ENCODE data around the gene RAB7B.

RAB7B gene

DNA sequence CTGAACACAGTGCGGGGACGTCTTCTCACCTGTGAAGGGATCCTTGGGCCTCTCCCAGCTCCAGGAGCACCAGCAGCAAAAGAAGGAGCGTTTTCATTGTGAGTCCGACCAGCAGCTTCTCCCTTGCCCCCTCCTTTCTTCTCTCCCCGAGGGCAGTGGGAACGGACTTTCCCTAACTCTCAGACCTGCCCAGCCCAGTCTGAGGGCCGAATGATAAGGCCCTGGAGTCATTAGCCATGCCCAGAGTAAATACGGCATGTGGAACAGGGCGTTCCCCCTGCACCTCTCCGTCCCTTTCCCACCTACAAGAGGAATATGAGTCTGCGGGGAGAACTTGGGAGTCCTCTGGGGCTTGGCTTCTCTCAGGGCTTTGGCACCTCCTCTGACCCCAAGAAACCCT lies 20.5 kb upstream of the RAB7B start, which contains the start of gene CTSE:
TSS of gene CTSE (minus strand) at position 201 of the 400 bp plus-strand sequence. CDS start at position 97, 104 bp downstream.
- in situ Hi-C loops (cut with MboI; ENCODE audit: low sequenced_read_pairs) = no loop called here

DNA sequence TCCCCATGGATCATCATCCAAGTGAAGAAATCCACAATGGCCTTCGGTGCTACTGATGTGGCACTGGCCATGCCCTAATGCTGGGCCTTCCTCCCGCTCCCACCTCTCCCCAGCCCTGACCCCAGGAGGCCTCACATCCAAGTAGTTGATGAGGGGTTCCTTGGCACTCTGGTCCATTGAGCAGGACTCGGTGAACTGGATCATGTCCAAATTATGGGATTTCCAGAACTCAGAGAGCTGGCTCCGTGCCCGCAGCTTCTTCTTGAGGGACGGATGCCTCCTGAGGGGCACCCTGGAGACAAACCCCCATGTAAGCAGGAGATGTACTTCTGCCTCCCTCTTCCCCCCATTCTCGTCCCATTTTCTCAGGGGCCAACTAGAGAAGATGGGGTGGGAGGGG lies 19.6 kb upstream of the RAB7B start:
- in situ Hi-C loops (cut with MboI; ENCODE audit: low sequenced_read_pairs) = no loop called here

DNA sequence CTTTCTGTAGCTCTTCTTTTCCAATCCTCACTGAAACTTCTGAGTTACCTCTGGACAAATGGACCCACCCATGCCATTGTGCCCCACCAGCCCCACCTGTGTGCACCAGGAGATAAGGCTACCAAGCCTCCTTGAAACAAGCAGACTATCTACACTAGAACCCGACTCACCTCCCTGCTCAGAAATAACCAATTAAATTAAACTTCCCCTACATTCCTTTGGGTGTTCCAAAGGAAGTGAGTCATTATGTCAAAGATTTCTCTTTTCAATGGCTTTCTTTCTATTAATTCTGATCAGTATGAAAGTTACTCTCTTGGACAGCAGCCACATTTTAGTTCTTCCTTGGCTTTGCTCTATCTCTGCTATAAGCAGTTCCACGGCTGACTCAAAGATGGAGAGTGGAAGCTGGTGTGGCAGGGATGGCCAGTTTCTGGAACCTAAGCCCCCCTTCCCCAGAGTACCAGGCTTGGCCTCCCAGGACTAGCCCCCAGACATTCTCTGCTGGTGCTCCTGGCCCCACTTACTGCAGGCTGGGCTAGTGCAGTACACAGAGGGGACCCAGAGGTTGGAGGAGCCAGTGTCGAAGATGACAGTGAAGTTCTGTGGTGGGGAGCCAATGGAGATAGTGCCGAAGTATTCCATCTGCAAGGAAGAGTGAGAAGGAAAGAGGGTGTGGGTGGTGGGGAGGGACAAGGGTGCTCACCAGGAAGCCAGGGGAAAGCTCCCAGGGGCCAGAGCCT lies 18.6 kb upstream of the RAB7B start:
- in situ Hi-C loops (cut with MboI; ENCODE audit: low sequenced_read_pairs) = no loop called here

DNA sequence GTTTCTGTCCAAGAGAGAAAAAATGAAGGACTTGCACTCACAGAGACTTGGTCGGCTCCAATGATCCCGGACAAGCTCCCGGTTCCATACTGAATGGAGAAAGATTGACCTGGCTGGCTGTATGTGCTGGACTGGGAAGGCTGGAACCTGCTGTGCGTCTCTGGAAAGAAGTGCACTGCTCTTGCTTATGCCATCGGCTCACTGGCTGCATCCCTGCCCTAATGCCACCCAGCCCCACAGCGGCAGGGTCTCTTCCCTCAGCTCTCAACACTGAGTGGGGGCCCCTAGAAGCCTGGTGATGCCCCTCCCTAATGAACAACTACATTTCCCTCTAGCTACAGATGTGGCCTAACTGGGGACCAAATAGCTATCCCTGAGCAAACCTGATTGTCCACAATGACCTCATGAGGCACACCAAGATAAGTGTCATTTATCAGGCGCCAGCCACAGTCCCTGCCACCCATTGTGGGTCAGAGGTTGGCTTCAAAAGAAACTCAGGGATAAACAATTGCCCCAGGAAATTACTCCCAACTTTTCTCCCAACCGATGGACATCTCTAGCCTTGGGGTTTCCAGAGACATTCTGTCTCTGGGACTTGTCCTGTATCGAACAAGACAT lies 17.9 kb upstream of the RAB7B start:
- in situ Hi-C loops (cut with MboI; ENCODE audit: low sequenced_read_pairs) = no loop called here

DNA sequence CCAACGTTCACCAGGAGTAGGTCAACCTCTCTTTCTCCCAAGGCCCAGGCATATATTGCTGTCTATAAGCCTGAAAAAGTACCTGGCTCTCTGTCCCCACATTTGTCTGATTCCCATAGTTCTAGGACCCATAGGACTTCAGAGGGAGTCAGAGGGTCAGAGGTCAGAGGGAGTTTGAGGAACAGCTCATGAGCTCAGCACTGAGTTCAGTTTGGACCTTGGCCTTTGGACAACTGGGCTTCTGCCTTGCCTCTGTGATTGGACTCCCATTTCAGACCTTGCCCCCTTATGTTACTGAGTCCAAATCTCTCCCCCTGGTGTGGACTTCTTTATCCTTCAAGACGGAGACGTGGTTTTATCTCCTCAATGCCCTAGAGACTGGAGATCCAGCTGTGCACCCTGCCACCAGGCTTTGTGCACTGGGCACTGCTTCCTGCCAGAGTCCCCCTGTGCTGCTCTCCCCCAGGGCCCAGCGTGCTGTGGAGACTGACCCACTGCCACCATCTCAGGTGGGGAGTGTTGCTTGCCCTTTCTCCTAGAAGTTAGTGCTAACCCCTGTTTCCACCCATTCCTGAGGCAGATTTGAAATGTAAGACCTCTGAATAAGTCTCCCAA lies 17.3 kb upstream of the RAB7B start:
- in situ Hi-C loops (cut with MboI; ENCODE audit: low sequenced_read_pairs) = no loop called here

DNA sequence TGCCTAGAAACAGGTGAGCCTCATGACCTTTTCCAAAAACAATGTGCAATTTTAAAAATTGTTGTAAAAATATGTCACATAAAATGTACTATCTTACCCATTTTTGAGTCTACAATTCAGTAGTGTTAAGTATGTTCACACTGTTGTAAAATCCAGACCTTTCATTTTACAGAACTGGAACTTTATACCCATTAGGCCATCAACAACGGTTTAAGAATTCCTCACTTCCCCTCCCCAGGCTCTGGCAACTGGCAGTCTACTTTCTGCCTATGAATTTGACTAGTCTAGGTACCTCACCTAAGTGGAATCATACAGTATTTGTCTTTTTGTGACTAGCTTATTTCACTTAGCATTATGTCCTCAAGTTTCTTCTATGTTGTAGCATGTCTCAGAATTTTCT lies 11.9 kb upstream of the RAB7B start:
- in situ Hi-C loops (cut with MboI; ENCODE audit: low sequenced_read_pairs) = no loop called here

DNA sequence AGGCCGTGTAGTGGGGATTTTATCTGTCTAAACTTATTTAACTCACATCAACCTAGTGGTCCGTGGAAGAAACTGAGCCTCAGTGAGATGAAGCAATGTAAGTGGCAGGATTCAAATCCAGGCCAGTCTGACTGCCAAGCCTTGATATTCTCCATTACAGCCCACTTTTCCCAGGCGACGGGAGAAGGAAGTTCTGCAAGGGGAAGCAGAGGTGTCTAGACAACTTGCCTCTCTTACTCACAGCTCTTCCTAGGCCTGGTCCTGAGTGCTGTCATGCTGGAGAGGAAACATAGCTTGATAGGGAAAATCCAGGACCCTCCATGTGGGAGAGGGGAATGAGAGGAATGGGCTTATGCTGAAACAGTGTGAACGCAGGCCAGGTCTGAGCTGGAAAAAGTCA lies 11.4 kb upstream of the RAB7B start:
- in situ Hi-C loops (cut with MboI; ENCODE audit: low sequenced_read_pairs) = no loop called here

DNA sequence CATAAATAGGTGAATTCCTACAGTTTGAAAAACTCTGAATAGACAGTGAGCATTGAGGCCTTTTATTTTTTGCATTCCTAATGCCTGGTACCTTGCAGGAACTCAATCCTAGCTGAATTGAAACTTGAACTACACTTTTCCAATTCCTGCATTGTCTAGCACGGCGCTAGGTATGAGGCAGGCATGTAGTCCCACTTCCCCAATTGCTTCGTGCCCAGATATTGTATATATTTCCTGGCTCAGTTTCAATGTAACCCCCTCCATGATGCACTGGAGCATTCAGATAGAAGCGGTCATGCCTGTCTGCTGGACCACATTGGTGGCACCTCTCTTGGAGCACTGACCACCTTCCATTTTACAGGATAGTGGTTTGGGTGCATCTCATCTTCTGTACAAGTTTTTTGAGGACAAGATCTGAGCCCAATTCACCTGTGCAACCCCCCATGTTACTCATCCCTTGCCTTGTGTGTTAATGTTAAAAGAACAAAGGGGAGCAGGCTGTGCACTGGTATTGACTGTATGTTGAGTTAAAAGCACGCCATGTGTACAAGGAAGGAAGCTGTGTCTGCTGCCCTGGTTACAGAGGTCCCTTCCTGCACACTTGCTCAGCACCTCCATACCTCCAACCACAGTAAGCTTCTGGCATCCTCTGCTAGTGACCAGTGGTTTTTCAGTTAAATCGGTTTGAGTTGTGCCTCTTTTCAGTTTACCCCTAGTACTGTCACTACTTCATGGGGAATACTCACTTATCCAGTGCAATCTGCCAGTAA lies 10.0 kb upstream of the RAB7B start:
- in situ Hi-C loops (cut with MboI; ENCODE audit: low sequenced_read_pairs) = no loop called here

DNA sequence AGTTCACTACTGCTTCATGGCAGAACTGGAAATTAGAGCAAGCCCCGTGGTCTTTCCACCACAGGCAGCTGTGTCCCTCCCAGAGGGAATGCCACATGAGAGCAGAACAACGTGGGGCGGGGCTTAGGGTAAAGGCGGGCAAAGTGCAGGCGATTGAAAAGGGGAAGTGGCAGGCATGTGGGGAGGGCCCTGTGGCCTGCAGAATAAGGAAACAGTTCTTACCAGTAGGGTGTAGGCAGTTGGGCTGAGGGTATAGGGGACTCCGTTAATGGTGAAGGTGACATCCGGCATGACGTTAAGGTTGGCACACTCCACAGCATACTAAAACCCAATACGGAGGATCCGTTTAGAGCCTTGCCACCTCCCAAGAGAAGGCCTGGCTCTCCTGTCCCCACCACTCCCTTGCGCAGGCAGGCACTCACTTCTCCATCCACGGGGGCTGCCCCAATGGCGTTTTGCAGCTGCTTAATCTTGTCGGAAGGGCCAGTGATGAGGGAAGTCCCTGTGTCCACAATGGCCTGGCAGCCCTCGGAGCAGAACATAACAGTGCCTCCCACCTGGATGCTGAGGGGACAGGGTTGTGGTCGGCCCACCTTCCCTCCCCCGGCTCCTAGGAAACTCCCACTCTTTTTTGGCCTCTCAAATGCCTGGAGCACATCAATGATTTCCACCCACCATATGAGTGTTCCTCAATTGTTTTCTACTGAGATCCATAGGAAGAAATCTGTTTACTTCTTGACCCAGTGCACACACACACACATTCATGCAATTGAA lies 9.1 kb upstream of the RAB7B start:
- in situ Hi-C loops (cut with MboI; ENCODE audit: low sequenced_read_pairs) = no loop called here

DNA sequence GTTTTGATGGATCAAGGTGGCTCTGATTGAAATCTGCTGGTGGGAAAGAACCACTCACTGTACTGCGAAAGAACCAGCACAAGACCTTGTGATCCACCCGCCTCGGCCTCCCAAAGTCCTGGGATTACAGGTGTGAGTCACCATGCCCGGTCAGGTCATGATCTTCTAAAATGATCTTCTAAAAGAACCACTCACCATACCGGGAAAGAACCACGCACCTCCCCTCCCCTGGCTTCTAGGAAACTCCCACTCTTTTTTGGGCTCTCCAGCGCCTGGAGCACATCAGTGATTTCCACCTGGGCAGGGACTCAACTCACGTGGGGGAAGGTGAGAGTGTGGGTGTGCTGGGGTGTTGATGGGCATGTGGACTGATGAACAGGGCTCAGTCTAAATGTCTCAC lies 7.9 kb upstream of the RAB7B start:
- in situ Hi-C loops (cut with MboI; ENCODE audit: low sequenced_read_pairs) = no loop called here

DNA sequence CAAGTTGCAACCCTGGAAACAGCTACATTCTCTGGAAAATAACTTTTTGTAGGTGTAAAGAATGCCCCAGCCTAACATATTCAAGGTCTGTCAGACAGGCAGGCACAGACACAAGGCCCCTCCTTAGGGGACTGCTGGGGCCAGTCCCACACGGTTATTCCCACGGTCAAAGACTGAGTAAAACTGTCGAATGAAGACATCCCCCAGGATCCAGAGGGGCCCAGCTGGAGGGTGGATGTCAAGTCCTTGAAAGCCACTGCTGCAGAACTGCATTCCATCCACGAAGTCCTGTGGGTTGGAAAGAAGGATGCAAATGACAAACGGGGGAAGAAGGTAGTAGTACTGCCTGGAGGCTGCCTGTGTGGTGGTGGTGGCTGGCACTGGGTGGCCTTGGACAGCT lies 6.9 kb upstream of the RAB7B start:
- in situ Hi-C loops (cut with MboI; ENCODE audit: low sequenced_read_pairs) = no loop called here

DNA sequence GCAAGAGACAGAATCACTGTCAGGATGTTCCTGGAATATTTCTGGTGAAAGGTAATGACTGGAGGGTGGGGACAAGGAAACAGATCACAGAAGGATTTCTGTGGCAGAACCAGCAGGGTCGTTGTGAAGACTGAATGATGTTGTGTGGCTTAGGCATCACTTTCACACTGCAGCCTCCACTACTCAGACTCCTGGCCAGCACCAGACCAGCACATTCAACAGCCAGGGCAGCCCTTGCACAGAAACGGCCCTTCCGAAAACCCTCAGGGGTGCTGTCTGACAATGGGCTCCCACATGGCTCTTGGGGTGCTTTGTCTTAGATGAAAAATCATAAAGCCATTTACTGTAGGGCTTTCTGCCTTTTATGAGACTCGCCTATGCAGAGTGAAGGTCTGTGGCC lies 3.8 kb upstream of the RAB7B start:
- in situ Hi-C loops (cut with MboI; ENCODE audit: low sequenced_read_pairs) = no loop called here

DNA sequence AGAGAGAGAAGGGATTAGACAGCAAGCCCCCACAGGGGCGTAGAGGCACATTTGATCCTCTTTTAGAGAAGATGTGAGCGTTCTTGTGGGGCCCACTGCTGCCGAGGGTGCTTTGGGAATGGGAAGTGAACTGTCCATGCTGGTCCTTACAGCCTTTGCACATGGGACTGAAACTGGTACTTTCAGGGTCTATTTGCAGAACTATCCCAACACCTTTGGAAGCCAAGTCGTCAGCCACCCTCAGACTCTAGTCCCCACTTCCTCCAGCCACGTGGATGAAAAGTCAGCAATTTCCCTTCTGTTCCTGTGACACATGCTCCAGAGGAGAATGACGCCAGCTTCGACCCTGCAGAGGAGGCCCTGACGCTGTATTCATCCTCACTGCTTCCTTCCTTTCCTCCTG lies 2.6 kb upstream of the RAB7B start:
- in situ Hi-C loops (cut with MboI; ENCODE audit: low sequenced_read_pairs) = no loop called here

DNA sequence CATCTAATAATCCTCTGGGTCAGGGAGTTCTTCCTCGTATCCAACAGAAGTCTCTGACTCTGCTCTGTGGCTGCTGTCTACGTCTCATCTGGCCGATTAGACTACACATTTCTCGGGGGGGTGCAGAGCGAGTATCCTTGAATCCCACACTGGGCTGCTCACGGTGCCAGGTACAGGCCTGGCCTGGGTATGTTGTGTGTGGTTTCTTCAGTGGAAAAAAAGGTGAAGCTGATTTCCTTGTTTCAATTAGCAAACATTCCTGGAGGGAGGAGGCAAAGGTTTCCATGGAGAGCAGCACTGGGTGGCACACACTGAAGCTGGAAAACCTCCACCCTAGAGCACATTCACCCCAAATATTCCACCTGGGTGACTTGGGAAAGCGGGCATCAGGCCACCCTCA lies 2.0 kb upstream of the RAB7B start:
- in situ Hi-C loops (cut with MboI; ENCODE audit: low sequenced_read_pairs) = no loop called here

DNA sequence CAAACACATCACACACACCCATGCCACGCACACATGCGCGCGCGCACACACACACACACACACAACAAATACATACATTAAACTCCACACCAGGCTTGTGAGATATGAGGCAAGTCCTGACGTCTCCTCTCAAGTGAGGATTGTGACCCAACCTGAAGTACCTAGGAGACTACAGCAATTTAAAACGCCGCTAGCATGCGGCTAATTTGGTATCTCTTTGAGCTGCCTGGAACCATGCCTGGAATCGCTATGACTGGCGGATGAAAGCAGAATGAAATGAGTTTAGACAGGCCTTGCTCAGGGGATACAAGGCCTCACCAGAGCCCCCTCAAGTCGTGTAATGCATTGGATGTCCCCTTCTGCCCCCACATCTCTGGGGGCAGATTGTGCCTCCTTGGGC lies 1.6 kb upstream of the RAB7B start:
- in situ Hi-C loops (cut with MboI; ENCODE audit: low sequenced_read_pairs) = no loop called here

DNA sequence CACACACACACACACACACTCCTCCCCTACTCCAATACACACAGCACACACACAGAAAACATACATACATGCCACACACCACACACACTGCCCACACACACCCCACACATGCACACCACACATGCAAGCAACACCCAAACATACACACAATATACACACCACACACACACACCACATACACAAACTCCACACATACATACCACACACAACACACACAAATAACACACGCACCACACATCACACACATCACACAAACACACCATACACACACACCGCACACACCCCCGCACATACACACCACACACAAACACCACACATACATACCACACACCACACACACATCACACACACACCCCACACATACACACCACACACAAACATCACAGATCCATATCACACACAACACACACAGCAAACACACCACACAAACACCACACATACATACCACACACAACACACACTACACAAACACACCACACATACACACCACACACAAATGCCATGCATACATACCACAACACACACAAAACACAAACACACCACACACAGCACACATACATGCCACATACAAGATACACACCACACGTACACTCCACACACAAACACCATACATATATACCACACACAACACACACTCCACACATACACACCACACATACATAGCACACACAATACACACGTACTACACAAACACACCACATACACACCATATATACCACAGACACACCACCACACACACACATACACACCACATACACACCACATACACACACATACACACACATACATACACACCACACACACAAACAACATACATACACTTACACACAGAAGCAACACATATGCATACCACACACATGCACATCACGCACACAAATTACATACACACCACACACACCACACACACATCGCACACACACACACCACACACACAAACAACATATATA lies 932 bp upstream of the RAB7B start:
- in situ Hi-C loops (cut with MboI; ENCODE audit: low sequenced_read_pairs) = no loop called here

DNA sequence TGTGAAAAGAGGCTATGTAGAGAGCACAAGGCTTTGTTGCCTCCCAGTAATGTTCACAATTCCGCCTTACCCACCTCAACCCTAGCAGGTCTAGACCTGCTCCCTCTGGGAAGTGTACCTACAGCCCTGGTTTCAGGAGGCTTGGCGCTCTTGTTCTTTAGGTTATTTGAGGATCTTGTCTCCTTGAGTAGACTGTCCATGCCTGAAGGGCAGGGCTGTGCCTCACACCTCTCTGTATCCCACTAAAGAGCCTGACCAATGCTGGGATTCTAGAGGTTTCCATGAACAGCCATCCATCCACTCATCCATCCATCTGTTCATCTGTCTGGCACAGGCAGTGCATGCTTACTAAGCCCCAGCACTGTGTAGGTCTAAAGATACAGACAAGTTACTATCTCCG lies 1.0 kb downstream of the RAB7B start:
- in situ Hi-C loops (cut with MboI; ENCODE audit: low sequenced_read_pairs) = no loop called here

DNA sequence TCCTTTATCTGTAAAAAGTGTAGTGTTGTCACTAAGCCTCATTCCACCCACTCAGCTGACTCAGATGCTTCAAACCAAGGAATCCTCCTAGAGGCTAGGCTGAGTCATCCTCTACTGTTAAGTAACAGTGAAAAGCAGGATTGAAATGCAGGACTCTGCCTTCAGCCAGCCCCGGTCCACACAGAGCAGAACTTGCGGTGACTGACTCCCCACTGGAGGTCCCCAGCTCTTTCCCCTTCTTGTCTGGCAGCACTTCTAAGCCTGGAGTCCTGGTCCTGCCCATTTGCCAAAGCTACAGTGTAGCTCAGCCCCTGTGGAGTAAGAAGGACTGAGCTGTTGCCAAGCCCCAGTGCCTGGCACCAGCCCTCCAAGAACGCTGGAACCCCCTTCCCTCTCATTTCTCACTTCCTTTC lies 1.7 kb downstream of the RAB7B start:
- in situ Hi-C loops (cut with MboI; ENCODE audit: low sequenced_read_pairs) = no loop called here

DNA sequence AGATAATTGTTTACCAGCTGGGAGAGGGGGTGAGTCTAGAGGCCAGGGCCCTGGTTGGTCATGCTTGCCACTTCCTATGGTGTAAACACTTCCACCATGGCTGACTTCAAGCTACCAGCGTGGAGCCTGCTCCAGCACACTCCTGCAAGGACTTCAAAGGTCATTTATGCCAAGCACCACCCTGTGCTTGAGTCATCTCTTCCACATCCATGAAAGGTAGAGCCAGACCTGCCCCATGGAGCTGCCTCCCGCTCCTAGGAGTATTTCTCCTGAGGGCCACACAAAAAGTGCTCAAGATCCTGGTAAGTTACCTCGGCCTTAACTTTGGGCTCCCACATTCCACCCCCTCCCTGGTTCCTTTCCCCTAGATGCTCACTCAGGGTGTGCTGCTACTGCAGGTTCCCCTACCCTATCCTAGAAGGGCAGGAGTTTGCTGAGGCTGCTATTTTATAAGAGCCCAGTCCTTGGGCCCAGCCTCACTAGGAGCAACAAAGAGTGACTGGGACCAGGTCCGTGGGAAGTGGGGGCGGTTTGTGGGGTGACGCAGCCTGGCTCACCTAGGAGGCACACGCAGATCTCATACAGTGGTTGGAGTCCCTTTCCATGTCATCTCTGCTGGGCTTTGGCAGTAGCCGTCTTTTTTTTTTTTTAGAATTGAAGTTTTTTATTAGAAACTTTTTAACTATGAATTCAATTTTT lies 2.4 kb downstream of the RAB7B start:
- in situ Hi-C loops (cut with MboI; ENCODE audit: low sequenced_read_pairs) = no loop called here

Data from HL-60/S4 (cell line).